ENCODE measurements around the gene DYNC1LI1.

- TF ChIP-seq CTCF (IDR thresholded peaks at IDR 0.05; ENCODE audit: borderline replicate concordance, extremely low read depth, low read length, poor library complexity, severe bottlenecking) (no peak), EZH2 (IDR thresholded peaks at IDR 0.05; ENCODE audit: borderline replicate concordance, low read depth, low read length, severe bottlenecking) (no peak)
Observed at GRCh38 chr3:32532434-32532833, 38.2 kb downstream of the DYNC1LI1 start.
